Measurements from ENCODE around the gene CFLAR.
"Not testable (repeated sequence)": the region's sequence is repeated elsewhere in the genome, so short reads cannot be mapped to it uniquely, and the experiment has no call there.

Gene CFLAR

DNA sequence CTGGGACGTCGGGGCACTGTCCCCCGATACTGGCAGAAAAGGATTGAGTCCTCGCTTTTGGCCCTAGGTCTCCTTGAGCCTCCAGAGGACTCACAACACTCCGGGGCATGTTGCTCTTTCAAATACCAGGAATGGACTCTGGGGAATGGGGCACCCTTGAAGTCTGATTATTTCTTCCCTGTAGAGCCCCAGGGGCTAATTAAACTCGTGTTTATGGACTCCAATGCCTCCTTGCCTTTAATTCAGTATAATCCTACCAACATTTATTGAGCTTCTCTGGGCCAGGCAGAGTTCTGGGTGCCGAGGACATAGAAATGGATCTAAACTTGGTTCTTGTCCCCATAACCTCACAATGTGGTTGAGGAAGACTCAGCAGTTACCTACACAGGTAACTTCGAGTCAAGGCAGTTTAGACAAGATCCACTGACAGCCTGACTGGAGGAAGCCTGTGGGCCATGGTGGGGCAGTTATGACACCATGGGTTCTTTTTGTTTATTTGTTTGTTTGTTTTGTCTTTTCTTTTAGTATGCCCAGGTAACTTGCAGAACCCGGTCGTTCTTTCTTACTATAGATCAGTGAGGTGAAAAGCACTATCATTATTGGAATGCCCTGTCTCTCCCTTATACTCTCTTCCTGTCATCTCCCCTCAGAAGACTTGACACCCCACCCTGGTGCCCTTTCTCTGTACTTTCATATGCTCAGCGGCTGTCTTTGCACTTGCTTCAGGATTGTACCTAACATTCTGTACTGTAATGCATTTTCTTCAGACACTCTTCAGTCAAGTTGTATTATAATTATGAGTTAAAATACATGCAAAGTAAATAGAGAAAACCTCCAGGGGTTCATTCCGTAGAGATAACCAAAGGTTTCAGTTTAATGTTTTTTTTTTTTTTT, 3.2 kb downstream of the CFLAR start:
- no peak for DNase-seq (ENCODE audit: low read depth)

DNA sequence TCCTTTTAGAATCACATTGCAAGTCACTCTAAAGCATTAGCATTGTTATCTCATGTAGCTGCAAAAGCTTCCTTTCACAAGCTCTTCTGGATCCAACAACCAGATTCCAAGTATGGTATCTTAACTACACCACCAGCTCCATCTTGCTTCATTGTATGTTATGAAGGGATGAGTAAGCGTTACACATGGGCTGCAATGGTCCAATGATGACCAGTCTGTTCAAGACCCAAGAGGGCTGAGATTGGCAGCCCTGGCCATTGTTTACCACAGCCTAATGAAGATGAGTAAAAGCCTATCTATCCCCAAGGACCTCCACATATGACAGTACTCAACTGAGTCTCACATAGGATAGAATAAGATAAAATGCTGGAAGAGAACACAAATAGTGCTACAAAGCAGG, 6.3 kb downstream of the CFLAR start:
- DNase-seq (ENCODE audit: low read depth), result no peak

DNA sequence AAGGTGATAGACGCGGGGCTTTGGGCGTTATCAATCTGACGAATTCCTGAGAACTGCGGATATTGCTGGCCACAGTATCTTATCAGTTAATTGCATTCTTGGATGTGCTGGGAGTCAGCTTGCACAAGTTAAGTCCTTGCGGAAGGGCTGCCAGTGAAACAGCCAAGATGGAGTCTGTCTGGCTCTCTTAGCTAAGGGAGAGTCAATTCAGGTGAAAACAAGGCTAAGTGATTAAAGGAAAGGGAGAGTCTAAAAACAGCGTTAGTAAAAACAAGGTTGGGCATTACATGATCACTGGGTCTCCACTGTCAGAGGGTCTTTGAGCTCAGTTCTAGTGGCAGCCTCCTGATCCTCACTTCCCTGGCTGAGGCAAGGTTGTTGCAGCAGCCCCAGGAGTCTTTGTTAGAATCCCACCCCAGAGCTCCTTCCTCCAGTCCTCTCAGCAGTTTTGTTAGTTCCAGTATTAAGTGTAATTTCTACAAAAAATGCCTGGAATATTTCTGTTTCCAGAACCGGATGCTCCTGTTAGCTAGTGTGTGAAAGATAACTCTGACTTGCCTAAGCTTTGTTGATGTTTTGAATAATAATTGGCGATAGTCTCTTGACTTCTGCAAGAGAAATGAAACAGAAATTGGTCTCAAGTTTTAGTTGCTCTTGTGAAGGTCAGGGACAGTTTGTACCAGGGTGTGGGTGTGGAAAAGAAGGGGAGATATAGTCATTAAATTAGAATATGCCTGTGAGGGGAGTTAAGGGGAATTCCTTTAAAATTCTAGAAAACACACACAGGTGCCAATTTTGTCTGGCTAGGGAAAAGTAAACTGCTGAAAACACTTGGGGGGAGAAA, 10.6 kb downstream of the CFLAR start:
- DNase-seq (ENCODE audit: low read depth), result no peak

DNA sequence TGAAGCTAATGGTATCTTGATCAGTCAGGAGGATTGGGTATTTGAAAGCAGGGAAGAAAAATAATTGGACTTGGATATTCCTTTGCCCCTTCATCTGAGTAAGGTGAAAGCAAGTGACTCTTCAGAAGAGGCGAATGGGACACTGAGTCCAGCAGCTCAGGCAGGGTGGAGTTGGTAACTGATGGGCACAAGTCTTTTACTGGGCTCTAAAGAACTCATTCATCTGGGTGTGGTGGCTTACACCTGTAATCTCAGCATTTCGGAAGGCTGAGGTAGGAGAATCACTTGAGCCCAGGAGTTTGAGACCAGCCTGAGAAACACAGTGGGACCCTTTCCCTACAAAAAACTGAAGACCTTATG, 11.2 kb downstream of the CFLAR start:
- no peak for DNase-seq (ENCODE audit: low read depth)

DNA sequence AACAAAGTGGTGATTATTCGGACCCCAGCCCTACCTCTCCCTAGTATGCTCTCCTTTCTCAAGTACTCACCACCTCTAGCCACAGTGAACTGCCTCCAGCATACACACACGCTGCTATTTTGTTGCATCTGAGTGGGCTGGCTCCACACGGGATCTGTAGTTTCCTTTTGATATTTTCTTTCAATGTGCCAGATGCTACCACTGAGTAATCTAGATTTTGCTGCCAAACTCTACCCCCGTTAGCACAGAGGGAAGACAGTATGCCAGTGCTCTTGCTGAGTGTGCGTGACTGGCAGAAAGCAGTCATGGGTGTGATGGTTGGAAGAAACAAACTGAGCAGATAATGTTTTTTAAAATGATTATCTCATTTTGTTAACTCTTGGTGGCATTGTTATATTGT, 11.6 kb downstream of the CFLAR start:
- no peak for DNase-seq (ENCODE audit: low read depth)

DNA sequence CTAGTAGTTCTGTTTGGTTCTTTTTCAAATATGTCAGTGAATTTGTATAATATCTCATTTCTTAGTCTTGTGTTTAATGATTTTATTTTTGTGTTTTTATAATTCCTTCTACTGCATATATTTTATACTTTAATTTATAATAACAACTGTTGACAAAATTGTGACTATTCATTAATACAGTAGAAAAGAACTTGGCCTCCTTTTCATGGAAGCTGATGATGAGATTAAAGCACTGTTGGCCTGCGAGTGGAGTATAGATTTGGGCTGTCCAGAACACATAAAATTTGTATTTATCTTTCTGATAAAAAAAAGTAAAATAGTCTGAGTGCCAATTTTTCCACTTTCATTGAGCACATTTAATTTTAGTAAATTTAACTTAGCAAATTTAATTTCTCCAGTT, 12.1 kb downstream of the CFLAR start:
- DNase-seq (ENCODE audit: low read depth), result no peak

DNA sequence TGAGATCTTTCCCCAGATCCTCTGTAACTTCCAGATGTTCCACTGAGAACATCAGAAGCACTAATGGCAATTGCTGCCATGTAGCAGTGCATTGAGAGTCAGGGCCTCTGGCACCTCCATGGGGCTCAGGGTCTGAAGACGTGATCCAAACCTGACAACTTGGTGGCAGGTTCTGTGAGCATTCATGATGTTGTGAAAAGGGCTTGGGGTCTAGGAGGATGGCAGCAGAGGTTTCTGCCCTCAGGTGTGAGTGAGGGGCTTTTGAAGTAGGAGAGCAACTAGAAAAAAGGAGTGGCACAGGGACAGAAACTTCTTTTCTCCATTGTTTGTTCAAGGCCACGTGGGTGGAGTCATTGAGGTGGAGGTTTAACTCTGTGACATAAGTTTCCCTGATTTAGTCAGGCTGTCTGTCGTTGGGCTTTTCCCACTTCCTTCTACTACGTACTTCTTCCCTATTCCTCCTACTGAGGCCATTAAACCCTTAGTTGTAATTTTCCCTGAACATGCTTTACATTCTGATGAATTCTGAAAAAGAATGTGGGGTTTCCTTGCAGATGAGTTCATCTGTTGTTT, 13.1 kb downstream of the CFLAR start:
- DNase-seq (ENCODE audit: low read depth), result peak; percentile 76

DNA sequence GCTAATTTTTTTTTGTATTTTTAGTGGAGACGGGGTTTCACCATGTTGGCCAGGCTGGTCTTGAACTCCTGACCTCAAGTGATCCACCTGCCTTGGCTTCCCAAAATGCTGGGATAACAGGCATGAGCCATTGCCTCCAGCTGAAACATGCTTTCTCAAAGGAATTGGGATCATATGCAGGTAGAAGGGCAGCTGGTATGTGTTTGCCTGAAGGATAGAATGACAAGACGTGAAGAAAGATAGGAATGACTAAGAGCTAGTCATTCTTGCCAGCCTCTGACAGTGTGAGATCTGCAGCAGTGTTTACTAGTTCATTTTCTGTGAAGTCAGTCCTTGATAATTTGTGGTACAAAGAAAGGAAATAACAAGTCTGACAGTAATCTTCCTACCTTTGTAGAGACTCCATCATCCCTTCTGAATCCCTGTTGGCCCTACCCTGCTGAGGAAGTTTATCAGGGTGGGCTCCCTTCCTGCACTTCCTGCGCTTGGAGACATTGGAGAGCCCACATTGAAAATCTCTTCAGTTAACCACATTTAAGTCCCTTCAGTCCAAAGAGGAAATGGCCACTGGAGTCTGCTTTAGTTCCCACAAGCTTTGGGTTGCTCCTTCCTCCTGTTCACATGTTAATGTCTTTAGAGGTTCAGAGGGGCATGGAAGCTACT, 14.7 kb downstream of the CFLAR start:
- DNase-seq (ENCODE audit: low read depth), result peak; percentile 83

DNA sequence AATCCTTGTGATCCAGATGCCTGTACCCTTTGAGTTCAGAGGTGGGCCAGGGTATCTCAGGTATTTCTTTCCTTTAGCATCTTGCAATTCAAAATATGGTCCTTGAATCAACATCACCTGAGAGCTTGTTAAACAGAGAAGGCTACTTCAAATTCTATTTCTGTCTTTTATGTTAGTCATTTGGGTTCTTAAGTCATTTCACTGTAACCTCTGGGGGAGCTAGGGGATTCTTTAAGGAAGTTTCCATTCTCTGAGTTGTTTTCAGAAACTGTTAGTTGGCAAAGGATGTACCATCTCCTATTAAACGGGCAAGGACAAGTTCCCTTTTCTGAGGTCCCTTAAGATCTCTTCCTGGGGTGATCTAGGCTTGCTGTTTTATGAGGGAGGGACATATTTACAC, 16.6 kb downstream of the CFLAR start:
- no peak for DNase-seq (ENCODE audit: low read depth)

DNA sequence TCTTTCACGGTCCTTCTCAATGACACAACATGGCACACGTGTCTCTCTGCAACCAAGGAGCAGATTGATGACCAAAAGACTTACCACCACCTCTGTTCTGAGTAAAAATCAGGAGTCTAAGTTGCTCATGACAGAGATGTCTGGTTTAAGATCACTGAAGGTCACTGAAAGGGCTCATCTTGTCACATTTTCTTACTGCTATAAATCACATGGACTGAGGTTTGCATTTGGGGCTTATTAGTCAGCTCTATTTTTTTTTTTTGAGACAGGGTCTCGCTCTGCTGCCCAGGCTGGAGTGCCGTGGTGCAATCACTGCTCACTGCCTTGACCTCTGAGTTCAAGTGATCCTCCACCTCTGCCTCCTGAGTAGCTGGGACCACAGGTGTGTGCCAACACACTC, 19.4 kb downstream of the CFLAR start:
- no peak for DNase-seq (ENCODE audit: low read depth)

DNA sequence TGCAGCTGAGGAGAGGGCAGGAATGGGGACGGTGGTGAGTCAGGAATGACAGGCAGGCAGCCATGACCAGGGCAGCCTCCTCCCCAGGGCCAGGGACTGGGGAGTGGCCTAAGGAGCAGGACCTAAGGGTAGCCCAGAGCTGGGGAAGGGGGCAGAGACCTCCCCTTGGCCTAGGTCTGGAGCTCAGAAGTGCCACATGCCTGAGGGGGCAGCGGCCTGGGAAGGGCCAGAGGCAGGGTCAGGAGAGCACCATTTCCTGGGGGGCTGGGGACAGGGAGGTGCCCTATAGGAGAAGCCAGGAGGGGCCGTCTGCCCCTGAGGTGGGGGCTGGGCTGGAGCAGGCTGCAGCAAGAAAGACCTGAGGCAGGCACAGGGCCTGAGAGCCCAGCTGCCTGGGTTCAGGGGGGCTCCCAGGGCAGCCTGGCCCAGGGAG, 20.9 kb downstream of the CFLAR start:
- DNase-seq (ENCODE audit: low read depth), result no peak

DNA sequence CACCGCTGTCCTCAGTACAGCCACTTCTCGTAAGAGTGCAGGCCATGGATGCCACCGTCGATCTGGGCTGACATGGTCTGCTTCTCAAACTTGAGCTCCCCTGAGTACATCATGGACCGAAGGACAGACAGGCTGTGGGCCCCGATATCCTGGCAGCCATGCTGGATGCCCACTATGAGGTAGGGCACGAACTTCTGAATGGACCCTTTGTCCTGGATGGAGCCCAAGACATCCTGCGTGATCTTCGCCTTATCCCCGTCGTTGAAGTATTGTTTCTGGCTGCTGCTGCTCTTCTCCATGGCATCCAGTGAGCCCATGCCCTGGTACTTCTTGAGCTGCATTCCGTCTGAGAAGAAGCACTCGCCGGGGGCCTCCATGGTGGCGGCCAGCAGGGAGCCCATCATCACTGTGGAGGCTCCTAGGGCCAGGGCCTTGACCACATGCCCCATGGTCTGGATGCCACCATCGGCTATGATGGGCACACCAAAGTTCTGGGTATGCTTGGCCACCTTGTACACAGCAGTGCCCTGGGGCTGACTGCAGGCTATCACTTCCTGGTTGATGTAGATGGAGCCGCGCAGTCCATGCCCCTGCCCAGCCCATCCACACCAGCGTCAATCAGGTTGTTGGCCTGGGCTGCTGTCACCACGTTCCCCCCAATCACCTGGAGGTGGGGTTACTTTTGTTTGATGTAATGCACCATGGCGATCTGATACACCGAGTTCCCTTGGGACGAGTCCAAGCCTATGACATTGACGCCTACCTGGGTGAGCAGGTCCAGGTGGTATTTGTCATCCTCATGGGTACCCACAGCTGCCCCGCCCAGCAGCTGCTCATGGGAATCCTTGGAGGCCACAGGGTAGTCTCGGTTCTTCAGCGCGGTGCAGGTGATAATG, 21.8 kb downstream of the CFLAR start:
- DNase-seq (ENCODE audit: low read depth), result no peak

DNA sequence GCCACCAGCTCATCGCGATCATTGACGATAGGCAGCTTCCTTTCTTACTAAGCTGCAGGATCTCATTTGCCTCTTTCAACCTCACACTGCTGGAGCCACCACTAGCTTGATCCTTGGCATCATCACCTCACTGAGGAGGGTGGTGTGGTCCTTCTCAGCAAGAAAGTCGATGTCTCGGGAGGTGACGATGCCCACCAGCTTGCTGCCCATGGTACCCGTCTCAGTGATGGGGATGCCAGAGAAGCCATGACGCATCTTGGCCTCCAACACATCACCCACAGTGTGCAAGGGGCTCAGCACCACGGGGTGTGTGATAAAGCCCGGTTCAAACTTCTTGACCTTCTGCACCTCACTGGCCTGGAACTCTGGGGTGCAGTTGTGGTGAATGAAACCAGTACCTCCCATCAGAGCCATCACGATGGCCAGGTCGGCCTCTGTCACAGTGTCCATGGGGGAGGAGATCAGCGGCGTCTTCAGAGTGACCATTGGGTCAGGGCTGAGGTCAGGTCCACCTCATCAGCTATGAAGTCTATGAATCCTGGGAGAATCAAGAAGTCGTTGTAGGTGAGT, 22.5 kb downstream of the CFLAR start:
- no peak for DNase-seq (ENCODE audit: low read depth)

DNA sequence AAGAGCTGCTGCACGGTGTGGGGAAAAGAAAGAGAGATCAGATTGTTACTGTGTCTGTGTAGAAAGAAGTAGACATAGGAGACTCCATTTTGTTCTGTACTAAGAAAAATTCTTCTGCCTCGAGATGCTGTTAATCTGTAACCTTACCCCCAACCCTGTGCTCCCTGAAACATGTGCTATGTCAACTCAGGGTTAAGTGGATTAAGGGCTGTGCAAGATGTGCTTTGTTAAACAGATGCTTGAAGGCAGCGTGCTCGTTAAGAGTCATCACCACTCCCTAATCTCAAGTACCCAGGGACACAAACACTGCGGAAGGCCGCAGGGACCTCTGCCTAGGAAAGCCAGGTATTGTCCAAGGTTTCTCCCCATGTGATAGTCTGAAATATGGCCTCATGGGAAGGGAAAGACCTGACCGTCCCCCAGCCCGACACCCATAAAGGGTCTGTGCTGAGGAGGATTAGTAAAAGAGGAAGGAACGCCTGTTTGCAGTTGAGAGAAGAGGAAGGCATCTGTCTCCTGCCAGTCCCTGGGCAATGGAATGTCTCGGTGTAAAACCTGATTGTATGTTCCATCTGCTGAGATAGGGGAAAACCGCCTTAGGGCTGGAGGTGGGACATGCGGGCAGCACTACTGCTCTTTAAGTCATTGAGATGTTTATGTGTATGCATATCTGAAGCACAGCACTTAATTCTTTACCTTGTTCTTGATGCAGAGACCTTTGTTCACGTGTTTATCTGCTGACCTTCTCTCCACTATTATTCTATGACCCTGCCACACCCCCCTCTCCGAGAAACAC, 23.2 kb downstream of the CFLAR start:
- DNase-seq (ENCODE audit: low read depth), result not testable (repeated sequence)

DNA sequence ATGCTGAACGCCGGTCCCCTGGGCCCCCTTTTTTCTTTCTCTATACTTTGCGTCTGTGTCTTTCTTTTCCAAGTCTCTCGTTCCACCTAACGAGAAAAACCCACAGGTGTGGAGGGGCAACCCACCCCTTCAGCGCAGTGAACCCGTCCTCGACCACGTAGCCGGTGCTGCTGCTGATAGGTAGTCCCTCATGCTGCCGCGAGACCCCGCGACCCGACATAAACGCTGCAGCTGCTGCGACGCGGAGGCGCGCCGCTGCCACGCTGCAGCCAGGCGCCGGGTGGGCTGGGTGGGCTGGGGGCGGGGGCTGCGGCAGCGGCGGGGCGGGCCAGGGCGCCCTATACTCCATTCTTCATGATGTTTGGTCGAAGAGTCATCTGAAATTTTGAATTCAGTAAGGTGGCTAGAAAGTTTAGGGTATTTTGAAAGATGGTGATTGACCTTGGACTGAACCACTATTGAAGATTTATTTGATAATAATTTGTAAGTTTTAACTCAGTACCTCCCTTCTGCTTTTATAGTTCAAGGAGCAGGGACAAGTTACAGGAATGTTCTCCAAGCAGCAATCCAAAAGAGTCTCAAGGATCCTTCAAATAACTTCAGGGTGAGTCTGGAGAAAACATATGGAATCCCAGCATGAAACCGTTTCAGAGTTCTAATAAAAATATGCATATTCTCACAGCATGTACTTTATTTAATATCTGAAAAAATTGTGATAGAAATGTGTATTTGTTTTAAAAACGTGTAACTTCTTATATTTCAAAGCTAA, 24.1 kb downstream of the CFLAR start:
- DNase-seq (ENCODE audit: low read depth), result no peak

DNA sequence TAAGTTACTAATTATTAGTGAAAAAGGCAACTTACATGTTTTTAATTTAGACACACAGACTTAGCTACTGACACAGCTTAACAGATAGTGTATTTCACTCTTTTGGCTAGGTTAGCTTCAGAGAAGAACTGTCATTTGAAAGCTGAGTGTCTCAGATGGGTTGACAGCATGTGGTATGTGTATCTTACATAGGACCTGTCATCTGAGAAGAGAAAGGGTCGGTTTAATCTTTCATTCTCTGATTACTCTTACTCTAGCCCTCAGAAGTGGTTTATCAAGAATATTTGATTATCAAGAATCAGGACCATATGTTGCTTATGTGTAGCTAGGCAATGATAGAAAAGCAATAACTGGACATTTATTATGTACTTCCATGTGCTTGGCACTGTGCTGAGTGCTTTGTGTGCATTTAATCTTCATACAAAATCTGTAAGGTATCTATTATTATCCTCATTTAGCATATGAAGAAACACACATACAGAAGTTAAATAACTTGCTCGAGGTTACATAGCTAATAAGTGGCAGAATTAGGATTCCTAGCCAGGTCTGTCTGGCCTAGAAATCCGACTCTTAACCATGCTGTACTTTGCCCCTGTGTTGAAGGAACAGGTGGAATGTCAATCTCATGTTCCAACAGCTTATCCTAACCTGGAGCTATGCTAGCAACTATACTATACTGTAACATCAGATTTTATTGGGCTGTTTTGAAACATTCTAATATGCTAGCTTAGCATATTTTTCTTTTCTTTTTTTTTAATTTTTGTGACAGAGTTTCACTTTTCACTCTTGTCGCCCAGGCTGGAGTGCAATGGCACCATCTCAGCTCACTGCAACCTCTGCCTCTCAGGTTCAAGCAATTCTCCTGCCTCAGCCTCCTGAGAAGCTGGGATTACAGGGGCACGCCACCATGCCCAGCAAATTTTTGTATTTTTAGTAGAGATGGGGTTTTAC, 28.4 kb downstream of the CFLAR start:
- DNase-seq (ENCODE audit: low read depth), result no peak

DNA sequence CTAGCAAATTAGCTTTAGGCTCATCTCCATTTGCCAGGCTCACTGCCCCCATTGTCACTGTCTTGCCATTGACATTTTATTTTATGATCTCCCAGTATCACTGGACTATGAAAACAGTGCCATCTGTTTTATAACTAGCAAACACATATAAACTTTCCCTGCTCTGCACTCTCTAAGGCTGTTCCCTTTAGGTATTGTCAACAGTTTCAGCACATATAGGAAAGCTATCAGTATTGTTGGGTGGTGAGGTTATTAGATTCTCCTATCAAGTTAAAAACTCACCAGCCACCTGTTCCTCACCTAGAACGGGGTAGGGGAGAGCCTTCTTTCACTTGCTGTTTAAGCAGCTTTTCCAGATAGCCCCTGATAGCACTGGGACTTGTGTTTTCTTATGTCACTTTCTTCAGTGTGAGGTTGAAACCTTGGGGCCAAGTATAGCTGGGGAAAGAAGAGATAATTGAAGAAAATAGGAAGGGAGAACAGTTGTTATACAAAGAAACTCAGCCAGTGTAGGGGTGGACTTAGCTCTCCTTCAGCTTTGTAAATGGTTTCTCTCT, 32.5 kb downstream of the CFLAR start:
- DNase-seq (ENCODE audit: low read depth), result no peak
